ENCODE data around the gene DNAI7. TPM values are rescaled to one million over a fixed set of nuclear protein-coding genes. Genes with fewer than 3 reads are reported as not detected.

DNAI7 gene
- polyA plus RNA-seq, 2 of the 4 experiments (the other 2 are of a cell fraction): 0.36 to 0.43 TPM

DNA sequence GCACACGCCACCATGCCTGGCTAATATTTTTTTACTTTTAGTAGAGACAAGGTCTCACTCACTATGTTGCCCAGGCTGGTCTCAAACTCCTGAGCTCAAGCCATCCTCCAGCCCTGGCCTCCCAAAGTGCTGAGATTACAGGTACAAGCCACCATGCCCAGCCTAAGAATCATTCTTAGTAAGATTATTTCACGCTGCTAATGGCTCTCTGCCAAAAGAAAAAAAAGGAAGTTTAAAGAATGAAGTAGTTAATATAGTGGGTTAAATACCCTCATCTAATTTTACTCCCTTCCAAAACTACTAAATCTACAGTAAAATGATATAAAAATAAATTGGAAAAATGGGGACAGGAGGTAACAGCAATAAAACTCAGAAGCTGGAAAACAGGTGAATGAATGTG, 2.6 kb upstream of the DNAI7 start:
- H3K9me3 ChIP-seq: no peaks in the 10 kb centered on the region
- DNase-seq (ENCODE audit: low read depth in 1 of 2, low spot score in 1 of 2): no peak
- POLR2A ChIA-PET: no interaction called here
- no peak overlapping the region for H3K4me3 ChIP-seq
- H3K4me2 ChIP-seq: no peak overlapping the region
- CTCF ChIA-PET: interaction anchor here (0.6 to 1.2 kb wide), 3 partner anchors 26 to 1492 kb away, joined by 3 read pairs; no protein-coding TSS in a partner anchor
- no peaks in the 10 kb centered on the region for H3K4me1 ChIP-seq
- WGBS (ENCODE audit: missing lambda C conversion rate): 90% methylated on average over 2 of the region's 2 CpGs
- no peak for FAIRE-seq
- no peak for TF ChIP-seq HDAC2 (IDR thresholded peaks at IDR 0.05)
- TF ChIP-seq RAD21 (conservative IDR thresholded peaks at IDR 0.05 in 1 of 2, IDR thresholded peaks at IDR 0.05 in 1 of 2): no peak
- no peak for TF ChIP-seq EP300 (IDR thresholded peaks at IDR 0.05)
- TF ChIP-seq HOXA7 (CRISPR knock-in tag; IDR thresholded peaks at IDR 0.05): no peak
- no peak for TF ChIP-seq RFX5 (IDR thresholded peaks at IDR 0.05)
- no peak for ATAC-seq
- H3K27ac ChIP-seq: no peak overlapping the region

DNA sequence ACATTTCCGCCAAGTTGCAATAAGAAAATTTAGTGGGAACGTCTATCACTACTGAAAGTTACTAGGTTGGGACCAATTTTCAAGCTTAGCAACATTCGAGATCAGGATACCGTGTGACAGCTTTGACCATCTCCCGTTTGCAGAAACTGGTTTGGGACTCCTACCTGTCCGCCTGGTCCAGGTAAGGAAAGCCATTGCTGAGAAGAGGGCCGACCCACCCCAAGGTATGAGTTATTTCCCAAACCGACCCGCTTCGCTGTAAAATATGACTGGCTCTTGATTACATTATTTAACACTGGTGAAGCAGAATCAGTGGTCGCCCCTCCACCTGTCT, 271 bp downstream of the DNAI7 start:
- no peak for FAIRE-seq
- Histone ChIP-seq H3K4me2 (peak overlapping the region; percentile 81), H3K27ac (peak overlapping the region in 1 of 2 experiments; percentile 96; a peak in 4 of 6 replicates), H3K4me1 (no peaks in the 10 kb centered on the region), H3K9me3 (no peaks in the 10 kb centered on the region), H3K4me3 (peak overlapping the region; percentile 77)
- 12% methylated on average over 11 of the region's 11 CpGs for WGBS (ENCODE audit: missing lambda C conversion rate)
- peak; percentile 55 for ATAC-seq
- TF ChIP-seq TFCP2L1 (CRISPR knock-in tag; IDR thresholded peaks at IDR 0.05): 0 out of 2 replicates have a peak, but pooled peaks have one; percentile 13
- TF ChIP-seq, protein P1, sequence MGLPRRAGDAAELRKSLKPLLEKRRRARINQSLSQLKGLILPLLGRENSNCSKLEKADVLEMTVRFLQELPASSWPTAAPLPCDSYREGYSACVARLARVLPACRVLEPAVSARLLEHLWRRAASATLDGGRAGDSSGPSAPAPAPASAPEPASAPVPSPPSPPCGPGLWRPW (IDR thresholded peaks at IDR 0.05): no peak
- CTCF ChIA-PET: interaction anchor here (0.6 to 1.3 kb wide), 4 partner anchors 8 to 194 kb away, joined by 3 to 5 read pairs (median 4); no protein-coding TSS in a partner anchor
- no peak for DNase-seq (ENCODE audit: low read depth in 1 of 2, low spot score in 1 of 2)
- POLR2A ChIA-PET: interaction anchor here (0.5 to 1.0 kb wide), 7 partner anchors 9 to 188 kb away, joined by 3 to 8 read pairs (median 5); no protein-coding TSS in a partner anchor

DNA sequence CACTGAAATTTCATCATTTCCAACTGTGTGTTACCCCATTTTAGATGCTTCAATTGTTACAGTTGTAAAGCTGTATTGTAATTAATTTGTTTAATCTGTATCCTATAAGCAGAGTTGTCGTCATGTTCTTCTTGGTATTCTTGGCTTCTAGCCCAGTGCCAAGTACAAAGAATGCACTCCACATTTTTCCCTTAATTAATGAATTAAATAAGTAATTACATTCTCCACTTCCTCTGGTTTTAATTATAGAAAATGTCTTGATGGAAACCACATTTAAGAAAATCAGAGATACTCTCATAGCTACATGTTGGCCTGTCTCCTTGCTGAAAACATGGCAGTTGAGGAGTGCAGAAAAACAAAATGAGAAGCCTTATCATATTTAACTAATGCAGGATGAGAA, 746 bp downstream of the DNAI7 start:
- Histone ChIP-seq H3K27ac (no peak overlapping the region), H3K4me1 (0 out of 3 replicates have a peak, but pooled peaks cover 4% of the 10 kb centered on the region), H3K4me3 (peak overlapping the region; percentile 77), H3K4me2 (peak overlapping the region; percentile 81), H3K9me3 (no peaks in the 10 kb centered on the region)
- DNase-seq (ENCODE audit: low read depth in 1 of 2, low spot score in 1 of 2): peak in 1 of 2 experiments; percentile 11
- POLR2A ChIA-PET: no interaction called here
- CTCF ChIA-PET: interaction anchor here (1.1 to 1.3 kb wide), 2 partner anchors 139 to 194 kb away, joined by 4 to 5 read pairs; no protein-coding TSS in a partner anchor
- ATAC-seq: no peak
- TF ChIP-seq ESRRA (IDR thresholded peaks at IDR 0.05; ENCODE audit: borderline replicate concordance, low read length) (no peak), RAD21 (conservative IDR thresholded peaks at IDR 0.05 in 1 of 2, IDR thresholded peaks at IDR 0.05 in 1 of 2) (no peak), NFE2L2 (conservative IDR thresholded peaks at IDR 0.05; ENCODE audit: low read length) (no peak), FOSL2 (IDR thresholded peaks at IDR 0.05) (no peak), FOSL2 (CRISPR knock-in tag; IDR thresholded peaks at IDR 0.05) (no peak), KDM1A (IDR thresholded peaks at IDR 0.05; ENCODE audit: low read depth) (no peak)
- WGBS (ENCODE audit: missing lambda C conversion rate): 62% methylated on average over 1 of the region's 1 CpG
- FAIRE-seq: no peak

DNA sequence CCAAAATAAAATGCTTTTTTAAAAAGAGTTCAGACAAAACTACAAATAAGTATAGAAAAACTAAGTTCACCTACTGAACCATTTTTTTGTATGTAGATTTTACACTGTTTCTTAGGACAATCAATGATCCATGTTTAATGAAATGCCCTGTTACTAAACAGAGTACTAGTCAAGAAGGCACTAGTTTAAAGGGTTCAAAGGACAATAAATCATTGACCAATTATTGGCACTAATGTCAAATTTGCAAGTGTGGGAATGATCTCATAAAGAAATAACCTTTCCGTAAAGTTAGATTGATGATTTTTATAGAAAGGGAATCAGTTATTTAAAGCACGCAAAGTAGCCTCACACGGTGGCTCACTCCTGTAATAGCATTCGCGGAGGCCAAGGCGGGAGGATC, 4.2 kb downstream of the DNAI7 start:
- no peak for TF ChIP-seq ESRRA (IDR thresholded peaks at IDR 0.05; ENCODE audit: borderline replicate concordance, low read length)
- ATAC-seq (no peak), DNase-seq (ENCODE audit: low read depth in 1 of 2, low spot score in 1 of 2) (no peak), FAIRE-seq (no peak)
- 96% methylated on average over 6 of the region's 6 CpGs for WGBS (ENCODE audit: missing lambda C conversion rate)
- no peaks in the 10 kb centered on the region for H3K9me3 ChIP-seq
- POLR2A ChIA-PET: no interaction called here
- CTCF ChIA-PET: interaction anchor here (1.0 kb wide), 1 partner anchor 197 kb away, joined by 3 read pairs; no protein-coding TSS in a partner anchor
- no peak overlapping the region for H3K4me3 ChIP-seq
- no peak overlapping the region for H3K4me2 ChIP-seq
- H3K4me1 ChIP-seq: 0 out of 3 replicates have a peak, but pooled peaks cover 6% of the 10 kb centered on the region
- no peak overlapping the region for H3K27ac ChIP-seq

DNA sequence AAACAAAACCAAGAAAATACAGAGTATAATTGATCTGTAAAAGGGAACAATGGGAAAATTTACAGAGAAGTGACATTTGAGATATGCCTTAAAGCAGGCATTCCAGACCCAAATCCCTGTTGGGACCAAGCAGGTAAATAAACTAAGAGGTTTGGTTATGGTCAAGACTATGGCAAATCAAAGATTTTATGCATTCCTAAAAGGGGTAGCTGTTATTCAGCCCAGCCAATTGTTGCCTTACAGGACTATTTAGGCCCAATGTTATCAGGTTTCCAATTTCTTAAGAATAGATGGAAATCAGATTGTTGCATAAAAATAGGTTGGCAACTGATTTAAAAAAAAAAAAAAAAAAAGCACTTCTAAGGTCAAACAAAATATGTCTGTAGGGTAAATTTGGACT, 5.3 kb downstream of the DNAI7 start:
- Histone ChIP-seq H3K4me3 (no peak overlapping the region), H3K9me3 (no peaks in the 10 kb centered on the region), H3K27ac (no peak overlapping the region), H3K4me1 (0 out of 3 replicates have a peak, but pooled peaks cover 6% of the 10 kb centered on the region), H3K4me2 (no peak overlapping the region)
- FAIRE-seq (peak; percentile 32), DNase-seq (ENCODE audit: low read depth in 1 of 2, low spot score in 1 of 2) (no peak), ATAC-seq (no peak)
- TF ChIP-seq BHLHE40 (IDR thresholded peaks at IDR 0.05; ENCODE audit: low read depth, low read length) (no peak), CHD4 (IDR thresholded peaks at IDR 0.05; ENCODE audit: borderline replicate concordance) (no peak), NR3C1 (IDR thresholded peaks at IDR 0.05) (no peak), KDM5A (IDR thresholded peaks at IDR 0.05) (no peak), MAZ (IDR thresholded peaks at IDR 0.05; ENCODE audit: borderline replicate concordance, low read depth, low read length) (no peak), TFCP2L1 (CRISPR knock-in tag; IDR thresholded peaks at IDR 0.05) (no peak), NFE2L2 (conservative IDR thresholded peaks at IDR 0.05; ENCODE audit: low read length) (no peak), TP53 (CRISPR knock-in tag; IDR thresholded peaks at IDR 0.05) (no peak), CEBPB (IDR thresholded peaks at IDR 0.05) (no peak), EHMT2 (IDR thresholded peaks at IDR 0.05; ENCODE audit: low read depth) (no peak), HEYL (CRISPR knock-in tag; IDR thresholded peaks at IDR 0.05) (no peak), KDM1A (IDR thresholded peaks at IDR 0.05; ENCODE audit: low read depth) (no peak), EP300 (IDR thresholded peaks at IDR 0.05) (no peak), RNF2 (IDR thresholded peaks at IDR 0.05; ENCODE audit: borderline replicate concordance, low read depth) (no peak), SREBF2 (IDR thresholded peaks at IDR 0.05) (no peak), GATA3 (IDR thresholded peaks at IDR 0.05; ENCODE audit: borderline replicate concordance) (no peak)
- TF ChIP-seq, protein P1 (IDR thresholded peaks at IDR 0.05): no peak
- TF ChIP-seq, protein P2, sequence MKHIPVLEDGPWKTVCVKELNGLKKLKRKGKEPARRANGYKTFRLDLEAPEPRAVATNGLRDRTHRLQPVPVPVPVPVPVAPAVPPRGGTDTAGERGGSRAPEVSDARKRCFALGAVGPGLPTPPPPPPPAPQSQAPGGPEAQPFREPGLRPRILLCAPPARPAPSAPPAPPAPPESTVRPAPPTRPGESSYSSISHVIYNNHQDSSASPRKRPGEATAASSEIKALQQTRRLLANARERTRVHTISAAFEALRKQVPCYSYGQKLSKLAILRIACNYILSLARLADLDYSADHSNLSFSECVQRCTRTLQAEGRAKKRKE (CRISPR knock-in tag; IDR thresholded peaks at IDR 0.05; ENCODE audit: low read depth): no peak
- TF ChIP-seq, protein P3, sequence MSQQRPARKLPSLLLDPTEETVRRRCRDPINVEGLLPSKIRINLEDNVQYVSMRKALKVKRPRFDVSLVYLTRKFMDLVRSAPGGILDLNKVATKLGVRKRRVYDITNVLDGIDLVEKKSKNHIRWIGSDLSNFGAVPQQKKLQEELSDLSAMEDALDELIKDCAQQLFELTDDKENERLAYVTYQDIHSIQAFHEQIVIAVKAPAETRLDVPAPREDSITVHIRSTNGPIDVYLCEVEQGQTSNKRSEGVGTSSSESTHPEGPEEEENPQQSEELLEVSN (IDR thresholded peaks at IDR 0.05; ENCODE audit: borderline replicate concordance, low read depth): no peak
- CTCF ChIA-PET: no interaction called here
- POLR2A ChIA-PET: no interaction called here

Data from A549 (cell line).